ENCODE data around the gene RPS10.

Gene RPS10

DNA sequence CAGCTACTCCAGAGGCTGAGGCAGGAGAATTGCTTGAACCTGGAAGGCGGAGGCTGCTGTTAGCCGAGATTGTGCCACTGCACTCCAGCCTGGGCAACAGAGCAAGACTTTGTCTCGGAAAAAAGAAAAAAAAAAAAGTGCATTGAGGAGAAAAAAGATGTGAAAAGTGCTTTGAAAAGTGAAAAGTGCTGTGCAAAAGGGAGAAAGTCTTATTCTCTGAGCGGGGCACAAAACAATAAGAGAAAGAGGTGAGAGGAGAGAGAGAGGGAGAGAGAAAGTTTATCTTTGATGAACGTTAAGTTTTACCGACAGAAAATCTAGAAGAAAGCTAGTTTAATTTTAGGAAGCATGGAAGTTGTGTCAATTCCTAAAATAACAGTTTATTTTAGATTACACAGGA lies 36.1 kb upstream of the RPS10 start:
- CTCF ChIA-PET, result interaction anchor here (0.6 to 4.4 kb wide), 3 partner anchors 31 to 147 kb away, joined by 3 to 75 read pairs (median 3); no protein-coding TSS in a partner anchor
- DNase-seq, result no peak
- Mint-ChIP-seq H3K4me1 (peaks cover 4% of the 10 kb centered on the region), H3K4me3 (no peak overlapping the region), H3K9me3 (no peaks in the 10 kb centered on the region), H3K27ac (no peak overlapping the region), H3K27me3 (peaks cover 69% of the 10 kb centered on the region), H3K36me3 (no peaks in the 10 kb centered on the region)

DNA sequence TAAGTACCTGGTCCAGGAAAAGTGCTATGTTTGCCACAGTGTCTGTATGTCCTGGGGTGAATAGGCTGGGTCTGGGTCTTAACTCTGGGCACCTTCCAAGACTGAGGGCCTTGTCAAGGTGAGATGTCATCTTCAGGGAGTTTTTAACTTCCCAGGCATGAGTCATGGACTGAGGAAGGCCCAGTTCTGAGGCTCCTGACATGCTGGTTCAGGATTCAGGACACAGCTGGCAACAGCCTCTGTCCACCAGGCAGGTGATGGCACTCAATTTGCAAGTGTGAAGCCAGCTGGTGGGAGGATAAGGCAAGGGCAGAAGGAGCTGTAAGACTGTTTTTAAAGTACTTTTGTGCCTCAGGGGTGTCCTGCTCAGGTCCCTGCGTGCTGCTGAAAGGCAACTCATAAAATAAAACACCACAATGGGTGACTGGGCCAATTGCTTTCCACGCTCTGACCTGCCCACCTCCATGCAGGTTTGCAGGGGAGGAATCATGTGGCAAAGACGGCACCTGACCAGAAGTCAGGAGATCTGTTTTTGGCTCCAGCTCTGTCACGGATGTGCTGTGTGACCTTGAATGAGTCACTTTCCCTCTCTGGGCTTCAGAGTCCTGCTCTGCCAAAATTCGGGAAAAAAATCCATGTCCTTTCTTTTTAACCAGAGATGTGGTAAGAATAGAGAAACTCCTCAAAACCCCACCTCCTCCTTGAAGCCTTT lies 35.1 kb upstream of the RPS10 start:
- CTCF ChIA-PET, result interaction anchor here (0.8 to 4.4 kb wide), 20 partner anchors 8 to 782 kb away, joined by 3 to 75 read pairs (median 4); partner anchors contain the start of genes BLTP3A and SPDEF
- peaks cover 58% of the 10 kb centered on the region for H3K27me3 Mint-ChIP-seq
- no peaks in the 10 kb centered on the region for H3K36me3 Mint-ChIP-seq
- peaks cover 4% of the 10 kb centered on the region for H3K4me1 Mint-ChIP-seq
- H3K9me3 Mint-ChIP-seq, result no peaks in the 10 kb centered on the region
- DNase-seq, result no peak
- H3K27ac Mint-ChIP-seq, result no peak overlapping the region
- H3K4me3 Mint-ChIP-seq, result no peak overlapping the region

DNA sequence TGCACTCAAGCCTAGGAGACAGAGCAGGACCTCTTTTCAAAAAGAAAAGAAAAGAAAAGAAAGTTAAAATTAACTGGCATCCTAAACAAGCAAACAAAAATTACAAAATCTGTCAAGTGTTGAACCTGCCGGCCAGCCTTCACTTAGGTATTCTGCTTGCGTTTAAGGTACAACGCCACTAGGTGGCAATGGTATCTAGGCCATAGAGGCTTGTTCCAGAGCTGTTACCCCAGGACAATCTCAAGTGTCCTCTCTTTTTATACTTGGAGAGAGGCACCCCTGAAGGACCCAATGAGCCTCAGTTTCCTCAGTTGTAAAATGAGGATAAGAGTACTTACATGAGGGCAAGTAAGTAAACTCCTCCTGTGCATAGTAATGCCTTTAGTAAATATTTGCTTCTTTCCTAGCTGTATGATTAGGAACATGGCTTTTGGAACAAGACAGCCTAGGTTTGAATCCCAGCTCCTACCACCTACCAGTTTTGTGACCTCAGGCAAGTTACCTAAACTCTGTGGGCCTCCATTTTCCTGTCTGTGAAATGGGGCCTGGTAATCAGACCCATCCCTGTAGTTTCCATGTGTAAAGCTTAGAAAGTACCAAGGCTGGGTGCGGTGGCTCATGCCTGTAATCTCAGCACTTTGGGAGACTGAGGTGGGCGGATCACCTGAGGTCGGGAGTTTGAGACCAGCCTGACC lies 34.2 kb upstream of the RPS10 start:
- Mint-ChIP-seq H3K4me1 (no peaks in the 10 kb centered on the region), H3K4me3 (no peak overlapping the region), H3K27me3 (peaks cover 49% of the 10 kb centered on the region), H3K9me3 (no peaks in the 10 kb centered on the region), H3K36me3 (no peaks in the 10 kb centered on the region), H3K27ac (no peak overlapping the region)
- peak; percentile 65 for DNase-seq
- CTCF ChIA-PET, result interaction anchor here (0.6 to 4.4 kb wide), 29 partner anchors 9 to 783 kb away, joined by 3 to 75 read pairs (median 4); partner anchors contain the start of genes BLTP3A and SPDEF

DNA sequence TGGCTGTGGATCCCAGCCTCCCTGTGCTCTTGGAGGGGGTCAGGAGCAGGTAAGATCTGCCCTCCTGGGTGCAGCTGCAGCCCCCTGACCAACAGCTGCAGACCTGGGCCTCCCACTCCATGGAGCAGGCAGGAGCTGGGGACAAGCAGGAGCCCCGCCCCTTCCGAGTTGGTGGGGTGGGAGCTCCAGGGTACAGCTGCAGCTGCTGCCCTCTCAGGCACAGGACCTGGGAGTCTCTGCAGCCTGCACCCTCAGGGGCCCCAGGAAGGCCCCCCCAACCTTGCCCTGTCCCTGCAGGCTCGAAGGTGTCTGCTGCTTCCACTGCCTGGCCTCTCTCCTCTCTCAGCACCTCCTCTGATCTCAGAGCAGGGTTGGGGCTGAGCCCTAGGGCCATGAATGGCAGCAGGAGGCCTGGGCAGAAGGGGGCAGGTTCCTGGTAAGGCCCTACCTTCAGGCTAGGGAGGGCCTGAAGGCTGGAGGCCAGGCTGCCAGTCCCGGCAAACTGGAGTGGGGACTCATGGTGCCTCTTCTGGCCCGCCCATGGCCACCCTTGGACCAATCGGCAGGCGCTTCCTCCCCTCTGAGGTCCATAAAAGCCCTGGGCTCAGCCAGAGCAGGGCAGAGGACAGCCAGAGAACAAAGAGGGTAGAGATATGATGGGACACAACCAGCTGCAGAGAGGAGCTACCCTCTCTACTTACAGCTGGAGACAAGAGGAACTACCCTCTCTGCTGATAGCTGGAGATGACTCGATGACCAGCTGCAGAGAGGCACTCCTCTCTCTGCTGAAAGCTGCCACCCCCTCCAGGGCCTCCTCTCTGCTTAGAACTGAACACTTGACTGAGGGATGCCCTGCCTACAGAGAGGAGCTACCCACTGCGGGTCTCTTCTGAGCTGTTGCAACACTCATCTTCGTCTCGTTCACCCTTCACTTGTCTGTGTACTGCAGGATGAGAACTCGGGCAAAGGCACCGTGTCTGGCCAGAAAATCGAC lies 32.2 kb upstream of the RPS10 start:
- CTCF ChIA-PET, result interaction anchor here (0.6 to 4.4 kb wide), 5 partner anchors 9 to 151 kb away, joined by 3 to 75 read pairs (median 4); no protein-coding TSS in a partner anchor
- H3K36me3 Mint-ChIP-seq, result no peaks in the 10 kb centered on the region
- DNase-seq, result no peak
- peak overlapping the region; percentile 9 for H3K27ac Mint-ChIP-seq
- H3K4me1 Mint-ChIP-seq, result no peaks in the 10 kb centered on the region
- peaks cover 32% of the 10 kb centered on the region for H3K27me3 Mint-ChIP-seq
- no peaks in the 10 kb centered on the region for H3K9me3 Mint-ChIP-seq
- no peak overlapping the region for H3K4me3 Mint-ChIP-seq

DNA sequence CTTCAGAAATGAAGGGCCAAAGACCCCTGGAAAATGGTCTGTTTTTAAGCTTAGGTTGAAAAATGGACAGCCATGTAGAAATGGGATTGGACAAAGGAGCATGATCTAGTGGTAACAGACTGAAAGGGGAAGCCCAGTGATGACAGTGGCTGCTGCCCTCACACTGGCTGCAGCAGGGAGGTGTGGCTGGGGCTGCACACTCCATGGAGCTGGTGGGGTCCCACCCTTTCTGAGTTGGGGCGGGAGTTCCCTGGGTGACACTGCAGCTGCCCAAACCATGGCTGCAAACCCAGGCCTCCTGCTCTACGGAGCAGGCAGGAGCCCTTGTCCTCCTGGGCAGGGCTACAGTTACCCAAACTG lies 31.5 kb upstream of the RPS10 start:
- H3K27me3 Mint-ChIP-seq, result peaks cover 26% of the 10 kb centered on the region
- no peak overlapping the region for H3K27ac Mint-ChIP-seq
- DNase-seq, result no peak
- H3K9me3 Mint-ChIP-seq, result no peaks in the 10 kb centered on the region
- H3K36me3 Mint-ChIP-seq, result no peaks in the 10 kb centered on the region
- no peaks in the 10 kb centered on the region for H3K4me1 Mint-ChIP-seq
- no peak overlapping the region for H3K4me3 Mint-ChIP-seq
- CTCF ChIA-PET, result interaction anchor here (0.6 to 1.2 kb wide), 3 partner anchors 11 to 683 kb away, joined by 3 to 4 read pairs (median 3); no protein-coding TSS in a partner anchor

DNA sequence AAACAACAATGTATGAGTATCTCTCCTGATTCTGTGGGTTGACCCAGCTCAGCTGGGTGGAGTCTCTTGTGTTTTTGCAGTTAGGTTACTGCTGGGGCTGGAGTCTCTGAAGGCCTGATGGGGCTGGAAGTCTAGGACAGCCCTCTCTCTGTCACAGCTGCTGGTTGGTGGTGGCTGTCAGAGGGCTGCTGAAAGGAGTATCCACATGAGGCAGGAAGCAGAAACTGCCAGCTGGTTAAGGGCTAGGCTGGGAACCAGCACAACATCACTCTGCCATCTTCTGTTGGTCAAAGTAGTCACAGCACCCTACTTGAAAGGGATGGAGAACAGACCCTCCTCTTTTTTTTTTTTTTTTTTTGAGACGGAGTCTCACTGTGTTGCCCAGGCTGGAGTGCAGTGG lies 30.0 kb upstream of the RPS10 start:
- Mint-ChIP-seq H3K4me1 (no peaks in the 10 kb centered on the region), H3K27me3 (peaks cover 14% of the 10 kb centered on the region), H3K36me3 (no peaks in the 10 kb centered on the region), H3K4me3 (no peak overlapping the region), H3K27ac (no peak overlapping the region), H3K9me3 (no peaks in the 10 kb centered on the region)
- CTCF ChIA-PET, result interaction anchor here (0.9 kb wide), 1 partner anchor 154 kb away, joined by 4 read pairs; no protein-coding TSS in a partner anchor
- DNase-seq, result no peak

DNA sequence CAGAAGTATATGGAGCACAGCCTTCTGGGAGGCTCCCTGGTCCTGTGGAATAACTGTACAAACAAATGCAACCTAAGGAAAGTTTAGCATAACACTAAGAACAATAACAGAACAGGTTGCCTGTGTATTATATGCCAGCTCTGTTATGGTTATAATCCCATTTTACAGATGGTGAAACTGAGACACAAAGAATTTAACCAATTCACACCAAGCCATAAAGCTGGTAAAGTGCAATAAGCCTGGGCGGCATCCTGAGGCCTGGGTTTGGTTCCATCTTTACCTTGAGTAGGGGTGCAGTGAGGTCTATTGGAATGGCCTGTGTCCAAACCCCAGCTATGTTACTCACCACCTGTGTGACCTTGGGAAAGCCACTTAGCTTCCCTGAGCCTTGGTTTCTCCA lies 25.3 kb upstream of the RPS10 start:
- Mint-ChIP-seq H3K36me3 (no peaks in the 10 kb centered on the region), H3K27ac (no peak overlapping the region), H3K4me3 (no peak overlapping the region), H3K27me3 (peaks cover 16% of the 10 kb centered on the region), H3K4me1 (no peaks in the 10 kb centered on the region), H3K9me3 (no peaks in the 10 kb centered on the region)
- DNase-seq, result no peak
- CTCF ChIA-PET, result no interaction called here

DNA sequence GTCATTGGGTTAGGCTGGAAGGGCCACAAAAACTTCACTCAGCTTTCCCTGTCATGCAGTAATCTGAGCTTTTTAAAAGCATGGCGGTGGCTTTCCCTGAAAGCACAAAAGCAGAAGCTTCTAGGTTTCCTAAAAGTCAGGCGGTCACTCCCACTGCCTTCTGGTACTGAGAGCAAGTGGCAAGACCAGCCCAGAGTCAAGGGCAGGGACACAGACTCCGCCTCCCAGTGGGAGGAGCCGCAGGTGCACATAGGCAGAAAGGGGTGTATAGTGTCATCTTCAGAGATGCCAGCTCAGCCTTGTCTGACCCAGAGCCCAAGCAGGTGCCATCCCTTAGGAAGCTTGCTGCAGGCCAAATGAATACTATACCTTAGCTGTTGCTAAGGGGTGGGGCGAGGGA lies 22.0 kb upstream of the RPS10 start:
- no peak overlapping the region for H3K4me3 Mint-ChIP-seq

DNA sequence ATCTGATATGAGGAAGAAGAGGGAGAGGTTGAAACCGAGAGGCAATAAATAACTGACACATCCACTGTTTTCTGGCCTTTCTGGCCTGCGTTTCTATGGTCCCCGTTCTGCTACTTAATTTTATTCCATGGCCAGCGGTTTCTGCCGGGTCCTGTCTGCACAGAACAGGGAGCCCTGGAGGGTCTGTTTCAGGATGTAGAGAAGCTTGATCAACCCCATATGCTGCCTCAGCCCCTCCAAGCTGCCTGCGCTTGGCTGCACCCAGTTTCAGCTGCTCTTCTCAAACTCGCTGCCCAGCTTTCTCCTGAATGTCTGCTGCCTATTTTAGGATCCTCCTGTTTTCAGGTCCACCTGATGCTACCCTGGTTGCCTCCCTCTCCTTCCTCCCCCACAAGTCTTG lies 21.5 kb upstream of the RPS10 start:
- Mint-ChIP-seq H3K27ac (no peak overlapping the region), H3K27me3 (peaks cover 16% of the 10 kb centered on the region), H3K9me3 (no peaks in the 10 kb centered on the region), H3K4me1 (no peaks in the 10 kb centered on the region), H3K36me3 (no peaks in the 10 kb centered on the region), H3K4me3 (no peak overlapping the region)
- DNase-seq, result no peak
- CTCF ChIA-PET, result no interaction called here

More for the DNA sequence above, 22.0 kb upstream of the RPS10 start:
- peaks cover 16% of the 10 kb centered on the region for H3K27me3 Mint-ChIP-seq
- CTCF ChIA-PET, result interaction anchor here (1.6 kb wide), 1 partner anchor 12 kb away, joined by 4 read pairs; no protein-coding TSS in a partner anchor
- H3K9me3 Mint-ChIP-seq, result no peaks in the 10 kb centered on the region
- H3K4me1 Mint-ChIP-seq, result no peaks in the 10 kb centered on the region
- H3K36me3 Mint-ChIP-seq, result no peaks in the 10 kb centered on the region
- no peak overlapping the region for H3K27ac Mint-ChIP-seq
- no peak for DNase-seq

DNA sequence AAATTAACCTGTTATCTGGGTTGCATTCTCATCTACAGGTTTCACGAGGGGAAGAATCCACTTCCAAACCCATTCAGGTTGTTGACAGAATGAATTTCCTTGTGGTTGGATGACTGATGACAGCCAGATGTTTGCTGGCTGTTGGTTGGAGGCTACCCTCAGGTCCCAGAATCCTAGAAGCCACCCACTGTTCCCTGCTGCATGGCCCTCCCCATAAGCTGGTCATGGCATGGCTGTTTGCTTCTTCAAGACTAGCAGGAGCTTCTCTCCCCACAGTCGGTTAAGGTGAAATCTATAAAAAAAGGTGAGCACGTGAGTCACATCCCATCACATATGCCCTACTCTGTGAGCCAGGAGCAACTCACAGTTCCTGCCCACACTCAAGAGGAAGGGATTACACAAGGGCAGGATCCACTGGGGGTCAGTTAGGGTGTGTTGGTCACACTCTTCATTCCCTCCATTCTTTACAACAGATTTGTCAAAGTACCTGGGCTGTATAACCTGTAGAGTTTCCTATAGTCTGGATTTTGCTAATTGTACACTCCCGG lies 19.5 kb upstream of the RPS10 start:
- H3K4me3 Mint-ChIP-seq, result no peak overlapping the region
- CTCF ChIA-PET, result interaction anchor here (1.2 kb wide), 1 partner anchor 30 kb away, joined by 4 read pairs; no protein-coding TSS in a partner anchor
- H3K4me1 Mint-ChIP-seq, result no peaks in the 10 kb centered on the region
- no peaks in the 10 kb centered on the region for H3K9me3 Mint-ChIP-seq
- H3K36me3 Mint-ChIP-seq, result no peaks in the 10 kb centered on the region
- peaks cover 12% of the 10 kb centered on the region for H3K27me3 Mint-ChIP-seq
- H3K27ac Mint-ChIP-seq, result no peak overlapping the region
- DNase-seq, result no peak

DNA sequence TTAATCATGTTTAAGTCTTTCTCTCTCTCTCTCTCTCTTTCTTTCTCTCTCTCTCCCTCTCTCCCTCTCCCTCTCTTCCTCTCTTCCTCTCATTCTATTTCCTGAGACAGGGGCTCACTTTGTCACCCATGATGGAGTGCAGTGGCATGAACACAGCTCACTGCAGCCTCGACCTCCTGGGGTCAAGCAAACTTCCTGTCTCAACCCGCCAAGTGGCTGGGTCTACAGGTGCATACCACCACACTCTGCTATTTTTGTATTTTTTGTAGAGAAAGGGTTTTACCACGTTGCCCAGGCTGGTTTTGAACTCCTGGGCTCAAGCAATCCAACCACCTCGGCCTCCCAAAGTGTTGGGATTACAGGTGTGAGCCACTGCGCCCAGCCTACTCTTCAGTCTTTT lies 15.7 kb upstream of the RPS10 start:
- no peak for DNase-seq
- H3K36me3 Mint-ChIP-seq, result no peaks in the 10 kb centered on the region
- no peaks in the 10 kb centered on the region for H3K4me1 Mint-ChIP-seq
- CTCF ChIA-PET, result no interaction called here
- no peak overlapping the region for H3K27ac Mint-ChIP-seq
- H3K9me3 Mint-ChIP-seq, result no peaks in the 10 kb centered on the region
- H3K27me3 Mint-ChIP-seq, result no peaks in the 10 kb centered on the region
- H3K4me3 Mint-ChIP-seq, result no peak overlapping the region

DNA sequence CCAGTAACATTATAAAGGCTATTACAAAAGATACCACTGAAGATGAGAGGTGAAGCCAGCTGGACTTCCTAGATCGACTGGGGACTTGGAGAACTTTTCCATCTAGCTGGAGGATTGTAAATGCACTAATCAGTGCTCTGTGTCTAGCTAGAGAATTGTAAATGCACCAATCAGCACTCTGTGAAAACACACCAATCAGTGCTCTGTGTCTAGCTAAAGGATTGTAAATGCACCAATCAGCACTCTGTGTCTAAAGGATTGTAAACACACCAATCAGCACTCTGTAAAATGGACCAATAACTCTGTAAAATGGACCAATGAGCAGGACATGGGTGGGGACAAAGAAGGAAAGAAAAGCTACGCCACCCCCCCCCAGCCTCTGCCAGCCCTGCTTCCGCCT lies 13.6 kb upstream of the RPS10 start:
- DNase-seq, result no peak
- Mint-ChIP-seq H3K4me3 (no peak overlapping the region), H3K4me1 (no peaks in the 10 kb centered on the region), H3K27me3 (no peaks in the 10 kb centered on the region), H3K9me3 (no peaks in the 10 kb centered on the region), H3K36me3 (no peaks in the 10 kb centered on the region), H3K27ac (no peak overlapping the region)
- CTCF ChIA-PET, result interaction anchor here (0.5 kb wide), 1 partner anchor 24 kb away, joined by 3 read pairs; no protein-coding TSS in a partner anchor

DNA sequence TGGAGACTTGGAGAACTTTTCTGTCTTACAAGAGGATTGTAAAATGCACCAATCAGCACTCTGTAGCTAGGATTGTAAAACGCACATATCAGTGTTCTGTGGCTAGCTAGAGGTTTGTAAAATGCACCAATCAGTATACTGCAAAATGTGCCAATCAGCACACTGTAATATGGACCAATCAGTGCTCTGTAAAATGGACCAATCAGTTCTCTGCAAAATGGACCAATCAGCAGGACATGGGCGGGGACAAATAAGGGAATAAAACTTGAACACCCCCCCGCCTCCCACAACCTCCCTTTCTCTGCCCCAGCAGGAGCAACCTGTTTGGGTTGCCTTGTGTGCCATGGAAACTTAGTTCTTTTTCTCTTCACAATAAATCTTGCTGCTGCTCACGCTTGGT lies 12.8 kb upstream of the RPS10 start:
- no peak for DNase-seq
- H3K4me1 Mint-ChIP-seq, result no peaks in the 10 kb centered on the region
- no peaks in the 10 kb centered on the region for H3K36me3 Mint-ChIP-seq
- H3K27me3 Mint-ChIP-seq, result no peaks in the 10 kb centered on the region
- H3K9me3 Mint-ChIP-seq, result no peaks in the 10 kb centered on the region
- CTCF ChIA-PET, result interaction anchor here (1.1 kb wide), 1 partner anchor 275 kb away, joined by 3 read pairs; no protein-coding TSS in a partner anchor
- no peak overlapping the region for H3K27ac Mint-ChIP-seq
- H3K4me3 Mint-ChIP-seq, result no peak overlapping the region

Data from activated naive CD4-positive, alpha-beta T cell treated with anti-CD3 and anti-CD28 coated beads, Interleukin-2, amount 10 ng/mL, durations not matched to agents 7 days and 5 days (primary cell).